ENCODE data around the gene SH3GL2. TPM values are rescaled to one million over a fixed set of nuclear protein-coding genes. Genes with fewer than 3 reads are reported as not detected.

Gene SH3GL2
- total and polyA plus RNA-seq, 9 of the 15 experiments (the other 6 are each of a cell fraction or from before 2014, with no cell fraction given) = not detected

DNA sequence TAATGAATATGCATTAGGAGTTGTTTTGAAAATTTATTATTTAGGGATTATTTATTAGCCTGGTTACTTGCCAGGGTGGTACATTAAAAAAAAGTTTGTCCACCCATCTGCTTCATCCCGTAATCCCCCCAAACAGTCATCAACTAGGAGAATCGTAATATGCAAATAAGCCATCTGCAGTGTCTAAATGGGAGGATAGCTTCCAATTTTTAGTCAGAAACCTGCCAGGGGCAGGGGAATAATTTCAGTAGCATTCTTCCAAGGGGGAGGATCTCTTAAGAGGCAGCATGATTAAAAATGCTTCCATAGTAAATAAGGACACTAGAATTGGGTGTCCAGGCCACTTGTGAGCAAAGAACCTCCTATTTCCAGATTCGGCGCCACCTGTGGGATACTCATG, 43.3 kb downstream of the SH3GL2 start (continued):
- TF ChIP-seq ZNF407 (IDR thresholded peaks at IDR 0.05; ENCODE audit: low read depth) = no peak
- no peak for TF ChIP-seq EZH2 (IDR thresholded peaks at IDR 0.05; ENCODE audit: borderline replicate concordance, low read depth, low read length)
- TF ChIP-seq, protein P1, sequence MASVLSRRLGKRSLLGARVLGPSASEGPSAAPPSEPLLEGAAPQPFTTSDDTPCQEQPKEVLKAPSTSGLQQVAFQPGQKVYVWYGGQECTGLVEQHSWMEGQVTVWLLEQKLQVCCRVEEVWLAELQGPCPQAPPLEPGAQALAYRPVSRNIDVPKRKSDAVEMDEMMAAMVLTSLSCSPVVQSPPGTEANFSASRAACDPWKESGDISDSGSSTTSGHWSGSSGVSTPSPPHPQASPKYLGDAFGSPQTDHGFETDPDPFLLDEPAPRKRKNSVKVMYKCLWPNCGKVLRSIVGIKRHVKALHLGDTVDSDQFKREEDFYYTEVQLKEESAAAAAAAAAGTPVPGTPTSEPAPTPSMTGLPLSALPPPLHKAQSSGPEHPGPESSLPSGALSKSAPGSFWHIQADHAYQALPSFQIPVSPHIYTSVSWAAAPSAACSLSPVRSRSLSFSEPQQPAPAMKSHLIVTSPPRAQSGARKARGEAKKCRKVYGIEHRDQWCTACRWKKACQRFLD (CRISPR knock-in tag; IDR thresholded peaks at IDR 0.05) = no peak
- TF ChIP-seq, protein P2, sequence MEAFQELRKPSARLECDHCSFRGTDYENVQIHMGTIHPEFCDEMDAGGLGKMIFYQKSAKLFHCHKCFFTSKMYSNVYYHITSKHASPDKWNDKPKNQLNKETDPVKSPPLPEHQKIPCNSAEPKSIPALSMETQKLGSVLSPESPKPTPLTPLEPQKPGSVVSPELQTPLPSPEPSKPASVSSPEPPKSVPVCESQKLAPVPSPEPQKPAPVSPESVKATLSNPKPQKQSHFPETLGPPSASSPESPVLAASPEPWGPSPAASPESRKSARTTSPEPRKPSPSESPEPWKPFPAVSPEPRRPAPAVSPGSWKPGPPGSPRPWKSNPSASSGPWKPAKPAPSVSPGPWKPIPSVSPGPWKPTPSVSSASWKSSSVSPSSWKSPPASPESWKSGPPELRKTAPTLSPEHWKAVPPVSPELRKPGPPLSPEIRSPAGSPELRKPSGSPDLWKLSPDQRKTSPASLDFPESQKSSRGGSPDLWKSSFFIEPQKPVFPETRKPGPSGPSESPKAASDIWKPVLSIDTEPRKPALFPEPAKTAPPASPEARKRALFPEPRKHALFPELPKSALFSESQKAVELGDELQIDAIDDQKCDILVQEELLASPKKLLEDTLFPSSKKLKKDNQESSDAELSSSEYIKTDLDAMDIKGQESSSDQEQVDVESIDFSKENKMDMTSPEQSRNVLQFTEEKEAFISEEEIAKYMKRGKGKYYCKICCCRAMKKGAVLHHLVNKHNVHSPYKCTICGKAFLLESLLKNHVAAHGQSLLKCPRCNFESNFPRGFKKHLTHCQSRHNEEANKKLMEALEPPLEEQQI (IDR thresholded peaks at IDR 0.05) = no peak
- TF ChIP-seq, protein P3, sequence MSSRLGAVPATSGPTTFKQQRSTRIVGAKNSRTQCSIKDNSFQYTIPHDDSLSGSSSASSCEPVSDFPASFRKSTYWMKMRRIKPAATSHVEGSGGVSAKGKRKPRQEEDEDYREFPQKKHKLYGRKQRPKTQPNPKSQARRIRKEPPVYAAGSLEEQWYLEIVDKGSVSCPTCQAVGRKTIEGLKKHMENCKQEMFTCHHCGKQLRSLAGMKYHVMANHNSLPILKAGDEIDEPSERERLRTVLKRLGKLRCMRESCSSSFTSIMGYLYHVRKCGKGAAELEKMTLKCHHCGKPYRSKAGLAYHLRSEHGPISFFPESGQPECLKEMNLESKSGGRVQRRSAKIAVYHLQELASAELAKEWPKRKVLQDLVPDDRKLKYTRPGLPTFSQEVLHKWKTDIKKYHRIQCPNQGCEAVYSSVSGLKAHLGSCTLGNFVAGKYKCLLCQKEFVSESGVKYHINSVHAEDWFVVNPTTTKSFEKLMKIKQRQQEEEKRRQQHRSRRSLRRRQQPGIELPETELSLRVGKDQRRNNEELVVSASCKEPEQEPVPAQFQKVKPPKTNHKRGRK (tag; IDR thresholded peaks at IDR 0.05) = no peak
- TF ChIP-seq THRB (CRISPR knock-in tag; conservative IDR thresholded peaks at IDR 0.05) = no peak
- TF ChIP-seq ARNT (IDR thresholded peaks at IDR 0.05) = no peak
- no peak for TF ChIP-seq NUFIP1 (IDR thresholded peaks at IDR 0.05; ENCODE audit: partially characterized antibody)
- TF ChIP-seq ZNF699 (CRISPR knock-in tag; IDR thresholded peaks at IDR 0.05; ENCODE audit: insufficient replicate concordance) = no peak
